ACHN (cell line): ENCODE measurements around the gene SGK2.

Source experiments
- DNase-seq: peaks from one replicate; pipeline ENCODE4 v3.0.0-alpha.2; 2015
- in situ Hi-C: cut with HindIII; loops from 2 replicates; pipeline ENCODE4 v1.10.0; 2017; ENCODE audit warnings: low sequenced_read_pairs, low pct_ligation_motif_present, low pct_unique_long_range_greater_than_20kb

The SGK2 gene

GRCh38 chr20:43550456-43550855 is 8.4 kb upstream of the SGK2 start:
- in situ Hi-C loops, result no loop called here
- no peak for DNase-seq

- in situ Hi-C loops, result no loop called here
- no peak for DNase-seq
Observed at GRCh38 chr20:43554369-43554768, 4.5 kb upstream of the SGK2 start.

GRCh38 chr20:43559147-43559987 is 540 bp downstream of the SGK2 start:
- in situ Hi-C loops, result no loop called here
- DNase-seq, result no peak

GRCh38 chr20:43560974-43561373 is 2.1 kb downstream of the SGK2 start:
- in situ Hi-C loops, result no loop called here
- no peak for DNase-seq

GRCh38 chr20:43563429-43563828 is 4.6 kb downstream of the SGK2 start:
- no peak for DNase-seq
- in situ Hi-C loops, result no loop called here

GRCh38 chr20:43563991-43564390 is 5.2 kb downstream of the SGK2 start:
- in situ Hi-C loops, result no loop called here
- no peak for DNase-seq

- DNase-seq, result no peak
- in situ Hi-C loops, result no loop called here
Observed at GRCh38 chr20:43564455-43564854, 5.6 kb downstream of the SGK2 start.

GRCh38 chr20:43564993-43565757 is 6.3 kb downstream of the SGK2 start:
- in situ Hi-C loops, result no loop called here
- no peak for DNase-seq

GRCh38 chr20:43565758-43566104 is 6.9 kb downstream of the SGK2 start:
- no peak for DNase-seq
- in situ Hi-C loops, result no loop called here

GRCh38 chr20:43567477-43567876 is 8.7 kb downstream of the SGK2 start:
- in situ Hi-C loops, result no loop called here
- DNase-seq, result no peak

- in situ Hi-C loops, result no loop called here
- DNase-seq, result no peak
Observed at GRCh38 chr20:43568706-43569105, 9.9 kb downstream of the SGK2 start.

- in situ Hi-C loops, result no loop called here
- DNase-seq, result no peak
Observed at GRCh38 chr20:43569282-43569681, 10.5 kb downstream of the SGK2 start.

- in situ Hi-C loops, result no loop called here
- DNase-seq, result no peak
Observed at GRCh38 chr20:43570496-43570895, 11.7 kb downstream of the SGK2 start.

- in situ Hi-C loops, result no loop called here
- no peak for DNase-seq
Observed at GRCh38 chr20:43571310-43571709, 12.5 kb downstream of the SGK2 start.

GRCh38 chr20:43571771-43572170 is 12.9 kb downstream of the SGK2 start:
- in situ Hi-C loops, result no loop called here
- no peak for DNase-seq

GRCh38 chr20:43572891-43573290 is 14.1 kb downstream of the SGK2 start:
- no peak for DNase-seq
- in situ Hi-C loops, result no loop called here

GRCh38 chr20:43576108-43576507 is 17.3 kb downstream of the SGK2 start:
- no peak for DNase-seq
- in situ Hi-C loops, result no loop called here

GRCh38 chr20:43579861-43580793 is 21.3 kb downstream of the SGK2 start:
- in situ Hi-C loops, result no loop called here
- no peak for DNase-seq
